GM11168 (cell line): ENCODE data around the gene CDH22.

ENCODE experiments used
- in situ Hi-C: fragments of 300-500 bp; cut with MboI; formaldehyde crosslinking; loops from one replicate; pipeline ENCODE4 v1.12.0; 2022; ENCODE audit warnings: low sequenced_read_pairs; ENCODE audit not compliant: unreplicated experiment

Gene CDH22

GRCh38 chr20:46252352-46253091 lies 55.8 kb downstream of the CDH22 start:
- in situ Hi-C loops: no loop called here

- in situ Hi-C loops: no loop called here
Observed at GRCh38 chr20:46251211-46251673, 57.1 kb downstream of the CDH22 start.

GRCh38 chr20:46250772-46251171 lies 57.5 kb downstream of the CDH22 start:
- in situ Hi-C loops: no loop called here

- in situ Hi-C loops: no loop called here
Observed at GRCh38 chr20:46249671-46250070, 58.6 kb downstream of the CDH22 start.

GRCh38 chr20:46246559-46246958 lies 61.7 kb downstream of the CDH22 start:
- in situ Hi-C loops: no loop called here

GRCh38 chr20:46243707-46244628 lies 64.3 kb downstream of the CDH22 start:
- in situ Hi-C loops: no loop called here

GRCh38 chr20:46242390-46242789 lies 65.9 kb downstream of the CDH22 start:
- in situ Hi-C loops: no loop called here

GRCh38 chr20:46240881-46241280 lies 67.4 kb downstream of the CDH22 start:
- in situ Hi-C loops: no loop called here

- in situ Hi-C loops: no loop called here
Observed at GRCh38 chr20:46240065-46240464, 68.2 kb downstream of the CDH22 start.

- in situ Hi-C loops: no loop called here
Observed at GRCh38 chr20:46237736-46238135, 70.6 kb downstream of the CDH22 start.

- in situ Hi-C loops: no loop called here
Observed at GRCh38 chr20:46237227-46237626, 71.1 kb downstream of the CDH22 start.

GRCh38 chr20:46235077-46235476 lies 73.2 kb downstream of the CDH22 start:
- in situ Hi-C loops: no loop called here

GRCh38 chr20:46233701-46234100 lies 74.6 kb downstream of the CDH22 start:
- in situ Hi-C loops: no loop called here

- in situ Hi-C loops: no loop called here
Observed at GRCh38 chr20:46232539-46232938, 75.8 kb downstream of the CDH22 start.

- in situ Hi-C loops: no loop called here
Observed at GRCh38 chr20:46230801-46231282, 77.5 kb downstream of the CDH22 start.

- in situ Hi-C loops: no loop called here
Observed at GRCh38 chr20:46230106-46230491, 78.2 kb downstream of the CDH22 start.

GRCh38 chr20:46229478-46230105 lies 78.7 kb downstream of the CDH22 start:
- in situ Hi-C loops: no loop called here

- in situ Hi-C loops: no loop called here
Observed at GRCh38 chr20:46228670-46229069, 79.6 kb downstream of the CDH22 start.

- in situ Hi-C loops: no loop called here
Observed at GRCh38 chr20:46227272-46227767, 81.0 kb downstream of the CDH22 start.

GRCh38 chr20:46226602-46227001 lies 81.7 kb downstream of the CDH22 start:
- in situ Hi-C loops: no loop called here
